K562 (cell line): ENCODE results near the gene ACOX1. TPM values are rescaled to one million over a fixed set of nuclear protein-coding genes. Genes with fewer than 3 reads are reported as not detected.

Experiments
- E2F3 ChIP-seq: fragments of 250-450 bp; sonication (Bioruptor Pico); IDR thresholded peaks from 2 replicates; pipeline ENCODE4 v1.4.0; 2020; ENCODE audit warnings: mild to moderate bottlenecking
- FOXJ3 ChIP-seq: sonication (generic); formaldehyde crosslinking; IDR thresholded peaks from 2 replicates; pipeline ENCODE4 v1.4.0; 2020; ENCODE audit warnings: mild to moderate bottlenecking, missing genetic modification reagents
- GABPA ChIP-seq: fragments of 200-800 bp; sonication (Bioruptor generic); conservative IDR thresholded peaks from 2 replicates; pipeline ENCODE4 v1.6.1; 2016; ENCODE audit warnings: low read depth, missing genetic modification characterization, missing compliant biosample characterization
- HNRNPH1 ChIP-seq: fragments of 200-400 bp; formaldehyde crosslinking; optimal IDR thresholded peaks from 2 replicates; pipeline ENCODE3; 2017; ENCODE audit warnings: low read depth, mild to moderate bottlenecking, low read length, moderate library complexity
- KDM4B ChIP-seq, 2 experiments: fragments of 450-650 bp in 1 of 2; sonication (generic) in 1 of 2; IDR thresholded peaks; 2 replicates each; pipeline ENCODE4 v1.6.1; 2016 to 2017; ENCODE audit warnings: borderline replicate concordance in 2 of 2, antibody characterized with exemption in 1 of 2, low read depth in 1 of 2, mild to moderate bottlenecking in 1 of 2
- KDM5B ChIP-seq: fragments of 200-600 bp; sonication (generic); IDR thresholded peaks from 2 replicates; pipeline ENCODE4 v1.6.1; 2012; ENCODE audit warnings: low read depth, mild to moderate bottlenecking, moderate library complexity, low read length, control low read depth, inconsistent platforms; ENCODE audit not compliant: insufficient replicate concordance
- MAZ ChIP-seq, 2 experiments: fragments of 450-650 bp in 1 of 2; sonication (generic) in 1 of 2; formaldehyde crosslinking; IDR thresholded peaks in 1 of 2; conservative IDR thresholded peaks in 1 of 2; 2 replicates each; pipeline versions ENCODE4 v1.4.0 to v1.5.0; 2020; ENCODE audit warnings: mild to moderate bottlenecking in 1 of 2, missing genetic modification reagents in 1 of 2
- POLR2H ChIP-seq: IDR thresholded peaks from 2 replicates; pipeline ENCODE4 v1.6.1; 2016; ENCODE audit warnings: missing genetic modification characterization, low read depth, mild to moderate bottlenecking, control low read depth, missing compliant biosample characterization, moderate library complexity
- SIX5 ChIP-seq, 2 experiments: IDR thresholded peaks; 2 replicates each; pipeline ENCODE4 v1.6.1; 2011; ENCODE audit warnings: low read length in 2 of 2, borderline replicate concordance in 1 of 2, low read depth in 1 of 2, mild to moderate bottlenecking in 1 of 2, moderate library complexity in 1 of 2; ENCODE audit not compliant: insufficient read depth in 1 of 2
- SP2 ChIP-seq: IDR thresholded peaks from 2 replicates; pipeline ENCODE4 v1.6.1; 2011; ENCODE audit warnings: mild to moderate bottlenecking, low read depth, low read length, moderate library complexity; ENCODE audit not compliant: poor library complexity, severe bottlenecking; ENCODE audit errors: extremely low read depth
- TFAM ChIP-seq: fragments of 250-450 bp; sonication (Bioruptor Pico); conservative IDR thresholded peaks from 2 replicates; pipeline ENCODE4 v1.5.0; 2021; ENCODE audit warnings: mild to moderate bottlenecking, moderate library complexity
- TRIM25 ChIP-seq: fragments of 450-650 bp; IDR thresholded peaks from 2 replicates; pipeline ENCODE4 v1.7.0; 2016; ENCODE audit warnings: borderline replicate concordance
- ZC3H4 ChIP-seq: sonication (generic); formaldehyde crosslinking; IDR thresholded peaks from 2 replicates; pipeline ENCODE4 v1.9.0; 2021; ENCODE audit warnings: missing genetic modification reagents, borderline replicate concordance
- ZFP91 ChIP-seq: sonication (generic); formaldehyde crosslinking; IDR thresholded peaks from 2 replicates; pipeline ENCODE4 v1.8.0; 2022; ENCODE audit warnings: mild to moderate bottlenecking, missing genetic modification reagents
- ZFX ChIP-seq: sonication (generic); formaldehyde crosslinking; IDR thresholded peaks from 2 replicates; pipeline ENCODE4 v1.8.0; 2022; ENCODE audit warnings: mild to moderate bottlenecking, missing genetic modification reagents, moderate library complexity
- ZKSCAN1 ChIP-seq: fragments of 150-350 bp; IDR thresholded peaks from 2 replicates; pipeline ENCODE4 v1.6.1; 2016; ENCODE audit warnings: low read depth, low read length
- ZNF282 ChIP-seq: sonication (generic); formaldehyde crosslinking; IDR thresholded peaks from 2 replicates; pipeline ENCODE4 v1.8.1; 2023; ENCODE audit warnings: missing genetic modification reagents
- ZNF511 ChIP-seq: sonication (generic); formaldehyde crosslinking; IDR thresholded peaks from 2 replicates; pipeline ENCODE4 v1.8.0; 2022; ENCODE audit warnings: mild to moderate bottlenecking, missing genetic modification reagents
- ZNF551 ChIP-seq: fragments of 250-450 bp; sonication (Bioruptor Pico); IDR thresholded peaks from 2 replicates; pipeline ENCODE4 v1.5.0; 2021; ENCODE audit warnings: mild to moderate bottlenecking, moderate library complexity
- ZNF592 ChIP-seq: fragments of 450-650 bp; IDR thresholded peaks from 2 replicates; pipeline ENCODE4 v1.6.1; 2017; ENCODE audit warnings: antibody characterized with exemption, mild to moderate bottlenecking
- polyA plus RNA-seq, 8 experiments: library from polyadenylated mRNA; depleted of rRNA in 4 of 8; stranded (reverse) in 5 of 8; unstranded in 3 of 8; fragments of >200 nt; fragmentation: Nextera tagmentation in 2 of 8; fragmentation: Illumina TruSeq in 1 of 8; extraction: Ambion mirVana in 2 of 8; extraction: Trizol in 1 of 8; gene quantifications; 2 replicates each; pipeline versions ENCODE4 v1.2.1 to v1.2.3, GENCODE V29; 2011 to 2014; ENCODE audit warnings: inconsistent platforms in 1 of 8, missing spikeins in 1 of 8
- total RNA-seq, 7 experiments: library from RNA; depleted of rRNA in 6 of 7; stranded (reverse); fragments of >200 nt in 6 of 7; fragmentation: Illumina TruSeq in 2 of 7; extraction: Trizol in 2 of 7; gene quantifications; 2 replicates each; pipeline versions ENCODE4 v1.2.1 to v1.2.3, GENCODE V29; 2011 to 2021; ENCODE audit warnings: low replicate concordance in 1 of 7

Gene ACOX1
- total and polyA plus RNA-seq, 9 of the 15 experiments (the other 6 are each of a cell fraction or from before 2014, with no cell fraction given) = 7.8 to 24.1 (median 14.5) TPM

- TF ChIP-seq ZNF511 (CRISPR knock-in tag) (no peak), TFAM (CRISPR knock-in tag) (no peak), SP2 (no peak), ZKSCAN1 (no peak), ZNF592 (no peak), GABPA (peak; percentile 80), MAZ (CRISPR knock-in tag; conservative IDR thresholded peaks at IDR 0.05 in 1 of 2, IDR thresholded peaks at IDR 0.05 in 1 of 2) (no peak), SIX5 (IDR thresholded peaks at IDR 0.05; ENCODE audit: borderline replicate concordance in 1 of 2, insufficient read depth in 1 of 2, low read depth in 1 of 2, low read length in 2 of 2) (no peak), FOXJ3 (CRISPR knock-in tag) (no peak), TRIM25 (0 out of 2 replicates have a peak, but pooled peaks have one; percentile 15), E2F3 (CRISPR knock-in tag) (no peak), ZNF282 (no peak), KDM4B (IDR thresholded peaks at IDR 0.05; ENCODE audit: borderline replicate concordance in 2 of 2, low read depth in 1 of 2) (no peak), KDM5B (peak; percentile 6), HNRNPH1 (no peak), ZC3H4 (CRISPR knock-in tag) (peak; percentile 90; the same call in 1 of the 2 replicates), ZNF551 (CRISPR knock-in tag) (no peak), POLR2H (tag) (no peak), ZFP91 (CRISPR knock-in tag) (no peak), ZFX (CRISPR knock-in tag) (peak; percentile 82)
Observed at GRCh38 chr17:75979705-75980187, 780 bp upstream of the ACOX1 start (continued).
